Sigmoid colon (tissue), 4 donors: ENCODE data around the gene DUSP9.

ENCODE experiments used
- CTCF ChIP-seq, 4 experiments: fragments of 450-650 bp in 3 of 4; fragments of 200-600 bp in 1 of 4; IDR thresholded peaks; one replicate each; pipeline ENCODE4 v1.5.1; 2016 to 2019; ENCODE audit warnings: antibody characterized with exemption in 4 of 4, mild to moderate bottlenecking in 3 of 4, moderate library complexity in 2 of 4
- POLR2A ChIP-seq, 2 donors: fragments of 450-650 bp; IDR thresholded peaks; one replicate each; pipeline ENCODE4 v1.6.1; 2016; ENCODE audit warnings: antibody characterized with exemption in 2 of 2, mild to moderate bottlenecking in 2 of 2, moderate library complexity in 2 of 2
- POLR2AphosphoS5 ChIP-seq, 4 donors: sonication (generic); formaldehyde crosslinking; IDR thresholded peaks; one replicate each; pipeline ENCODE4 v1.6.1; 2017; ENCODE audit warnings: antibody characterized with exemption in 4 of 4

DNA sequence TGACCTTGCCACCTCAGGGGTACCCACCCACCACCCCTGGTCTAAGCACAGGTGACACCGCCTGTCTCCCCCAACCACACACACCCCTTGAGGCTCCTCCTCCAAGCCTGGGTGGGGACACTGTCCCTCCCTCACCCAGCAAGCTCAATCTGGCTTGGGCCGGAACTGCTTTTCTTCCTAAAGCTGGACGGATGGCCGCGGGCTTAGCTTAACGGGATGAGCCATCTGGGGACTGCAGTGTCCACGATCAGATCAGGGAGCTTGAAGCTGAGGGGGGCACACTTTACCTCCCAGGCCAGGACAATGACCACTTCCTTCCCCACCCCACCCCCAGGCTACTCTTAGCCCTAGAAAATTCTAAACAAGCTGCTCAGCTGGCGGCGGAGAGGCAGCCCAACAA is 39.7 kb downstream of the DUSP9 start:
- TF ChIP-seq POLR2AphosphoS5 (IDR thresholded peaks at IDR 0.05) (no peak), CTCF (IDR thresholded peaks at IDR 0.05) (no peak), POLR2A (IDR thresholded peaks at IDR 0.05) (no peak)
